Neuronal stem cell (in vitro differentiated cells): ENCODE measurements around the gene HELZ2.

ENCODE experiments used
- DNase-seq: peaks from one replicate; pipeline ENCODE4 v3.0.0-alpha.2; 2013; ENCODE audit warnings: low spot score
- H2AFZ ChIP-seq: one replicate; pipeline ENCODE4 v1.6.1; 2013; ENCODE audit warnings: mild to moderate bottlenecking, low read length, inconsistent platforms
- H2AK5ac ChIP-seq: 2 replicates; pipeline ENCODE4 v1.6.1; 2013; ENCODE audit warnings: low read depth, mild to moderate bottlenecking, inconsistent platforms, low read length, moderate library complexity, mixed read lengths
- H2BK120ac ChIP-seq: 2 replicates; pipeline ENCODE4 v1.6.1; 2013; ENCODE audit warnings: low read depth, mild to moderate bottlenecking, inconsistent platforms, low read length, moderate library complexity, mixed read lengths
- H2BK12ac ChIP-seq: one replicate; pipeline ENCODE4 v1.6.1; 2013; ENCODE audit warnings: low read length, inconsistent platforms
- H2BK15ac ChIP-seq: 2 replicates; pipeline ENCODE4 v1.6.1; 2013; ENCODE audit warnings: mild to moderate bottlenecking, low read length, inconsistent platforms, mixed read lengths
- H2BK5ac ChIP-seq: one replicate; pipeline ENCODE4 v1.6.1; 2013; ENCODE audit warnings: inconsistent platforms, mild to moderate bottlenecking, low read length, moderate library complexity
- H3K14ac ChIP-seq: one replicate; pipeline ENCODE4 v1.6.1; 2013; ENCODE audit warnings: low read length, inconsistent platforms
- H3K18ac ChIP-seq: 2 replicates; pipeline ENCODE4 v1.6.1; 2013; ENCODE audit warnings: low read length, inconsistent platforms
- H3K23ac ChIP-seq: 2 replicates; pipeline ENCODE4 v1.6.1; 2013; ENCODE audit warnings: low read depth, mild to moderate bottlenecking, mixed read lengths, low read length, inconsistent platforms; ENCODE audit not compliant: poor library complexity
- H3K27ac ChIP-seq: replicated peaks from 3 replicates; pipeline ENCODE4 v1.5.1; 2013; ENCODE audit warnings: low read length, inconsistent platforms
- H3K27me3 ChIP-seq, 3 experiments: 2 replicates each; pipeline ENCODE4 v1.6.1; 2013; ENCODE audit warnings: low read length in 3 of 3, mild to moderate bottlenecking in 2 of 3, inconsistent platforms in 1 of 3, low read depth in 1 of 3, mixed read lengths in 1 of 3, moderate library complexity in 1 of 3; ENCODE audit not compliant: control insufficient read depth in 3 of 3, insufficient read depth in 3 of 3
- H3K36me3 ChIP-seq, 2 donors: replicated peaks in 1 of 2; 2 replicates each; pipeline ENCODE4 v1.6.1; 2013; ENCODE audit warnings: low read length in 2 of 2; ENCODE audit not compliant: control insufficient read depth in 2 of 2, insufficient read depth in 2 of 2
- H3K4ac ChIP-seq: 2 replicates; pipeline ENCODE4 v1.6.1; 2013; ENCODE audit warnings: inconsistent platforms, mild to moderate bottlenecking, low read length, moderate library complexity
- H3K4me1 ChIP-seq, 2 donors: 1 replicate in 1 of 2; 2 replicates in 1 of 2; pipeline ENCODE4 v1.6.1; 2013; ENCODE audit warnings: low read length in 2 of 2, low read depth in 1 of 2; ENCODE audit not compliant: control insufficient read depth in 2 of 2, insufficient read depth in 1 of 2
- H3K4me2 ChIP-seq: one replicate; pipeline ENCODE4 v1.6.1; 2013; ENCODE audit warnings: mild to moderate bottlenecking, low read length, inconsistent platforms; ENCODE audit not compliant: insufficient read depth, poor library complexity, severe bottlenecking
- H3K4me3 ChIP-seq, 2 donors: 2 replicates each; pipeline ENCODE4 v1.5.1; 2013; ENCODE audit warnings: low read length in 2 of 2, mild to moderate bottlenecking in 2 of 2, inconsistent platforms in 1 of 2, moderate library complexity in 1 of 2
- H3K79me1 ChIP-seq: one replicate; pipeline ENCODE4 v1.6.1; 2013; ENCODE audit warnings: low read depth, mild to moderate bottlenecking, inconsistent platforms, low read length, moderate library complexity
- H3K9ac ChIP-seq: one replicate; pipeline ENCODE4 v1.6.1; 2013; ENCODE audit warnings: mild to moderate bottlenecking, low read depth, low read length, inconsistent platforms; ENCODE audit not compliant: poor library complexity
- H3K9me3 ChIP-seq, 2 donors: replicated peaks in 1 of 2; 2 replicates each; pipeline versions ENCODE3 to v1.6.1; 2013; ENCODE audit warnings: low read length in 2 of 2, mild to moderate bottlenecking in 2 of 2, inconsistent platforms in 1 of 2, low read depth in 1 of 2, mixed read lengths in 1 of 2, moderate library complexity in 1 of 2; ENCODE audit not compliant: control insufficient read depth in 2 of 2, insufficient read depth in 1 of 2
- H4K8ac ChIP-seq: one replicate; pipeline ENCODE4 v1.6.1; 2013; ENCODE audit warnings: low read depth, mild to moderate bottlenecking, inconsistent platforms, low read length, moderate library complexity
- H4K91ac ChIP-seq: one replicate; pipeline ENCODE4 v1.6.1; 2013; ENCODE audit warnings: low read length, low read depth, mild to moderate bottlenecking, inconsistent platforms; ENCODE audit not compliant: poor library complexity
- WGBS, 2 donors: extraction: QIAGEN DNeasy Blood & Tissue Kit; methylation state at CpG; one replicate each; pipeline ENCODE4 v1.1.7; 2013; ENCODE audit warnings: missing lambda C conversion rate in 2 of 2, mixed read lengths in 1 of 2; ENCODE audit not compliant: insufficient read length in 2 of 2, insufficient replicate concordance in 1 of 2; ENCODE audit errors: extremely low coverage in 2 of 2; 5-methylcytosine and 5-hydroxymethylcytosine counted together

Gene HELZ2

DNA sequence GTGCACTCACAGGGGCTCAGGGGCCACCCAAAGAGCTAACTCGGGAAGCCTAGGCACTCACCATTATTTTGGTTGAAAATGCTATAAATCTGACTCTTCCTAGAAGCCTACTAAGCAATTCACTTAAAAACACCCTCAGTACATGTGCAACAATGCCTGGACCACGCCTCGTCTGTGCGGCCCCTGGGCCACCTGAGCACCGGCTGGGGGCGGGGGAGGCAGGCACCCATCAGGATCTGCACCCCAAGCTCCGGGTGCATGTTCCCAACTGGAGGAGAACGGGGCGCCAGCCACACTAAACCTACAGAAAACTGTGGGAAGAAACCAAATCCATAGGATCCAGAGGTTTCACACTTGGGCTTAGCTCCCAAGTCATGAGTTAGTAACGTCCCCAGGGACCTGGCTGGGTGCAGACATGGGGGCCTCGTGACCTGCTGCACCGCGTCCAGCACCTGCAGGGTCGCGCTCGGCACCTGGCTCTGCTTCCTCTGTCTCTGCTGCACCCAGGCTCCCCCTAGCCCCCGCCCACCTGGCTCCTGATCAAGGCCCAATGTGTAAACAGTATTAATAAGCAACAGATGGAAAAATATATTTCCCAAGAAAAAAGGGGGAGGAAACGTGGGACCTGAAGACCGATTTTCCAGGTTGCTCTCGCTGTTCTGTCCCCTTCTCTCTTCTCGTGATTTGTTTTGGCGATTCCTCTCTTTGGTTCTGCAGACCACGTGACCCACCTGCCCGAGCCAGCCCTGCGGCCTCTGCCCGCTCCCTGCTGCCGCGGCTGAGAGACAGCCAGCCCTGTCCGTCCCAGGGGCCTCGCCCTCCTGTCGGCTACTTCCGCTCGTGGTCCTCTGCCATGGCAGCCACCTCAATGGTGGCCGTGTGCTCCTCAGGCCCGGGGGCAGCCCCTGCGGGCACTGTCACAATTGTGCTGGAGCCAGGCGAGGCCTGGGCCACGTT is 15.5 kb upstream of the HELZ2 start:
- Histone ChIP-seq H3K36me3 (peaks cover 18 to 67% of the 10 kb centered on the region in 2 donors), H3K18ac (no peak overlapping the region), H2BK15ac (no peak overlapping the region), H3K79me1 (peaks cover 2% of the 10 kb centered on the region), H3K14ac (peak overlapping the region; percentile 17), H3K27me3 (no peaks in the 10 kb centered on the region), H3K4me2 (no peak overlapping the region), H2BK120ac (no peak overlapping the region), H3K4me1 (peaks cover 0 to 7% of the 10 kb centered on the region in 2 donors), H4K91ac (no peak overlapping the region), H2AK5ac (no peak overlapping the region), H3K23ac (peak overlapping the region; percentile 80), H3K4me3 (no peak overlapping the region), H3K4ac (no peak overlapping the region), H3K9me3 (no peaks in the 10 kb centered on the region), H3K9ac (peak overlapping the region; percentile 21), H2AFZ (no peak overlapping the region), H3K27ac (no peak overlapping the region), H4K8ac (no peak overlapping the region), H2BK12ac (no peak overlapping the region), H2BK5ac (peak overlapping the region; percentile 66)
- no peak for DNase-seq
- WGBS, 2 donors, result no CpG with 5 or more reads among the region's 38 CpGs

DNA sequence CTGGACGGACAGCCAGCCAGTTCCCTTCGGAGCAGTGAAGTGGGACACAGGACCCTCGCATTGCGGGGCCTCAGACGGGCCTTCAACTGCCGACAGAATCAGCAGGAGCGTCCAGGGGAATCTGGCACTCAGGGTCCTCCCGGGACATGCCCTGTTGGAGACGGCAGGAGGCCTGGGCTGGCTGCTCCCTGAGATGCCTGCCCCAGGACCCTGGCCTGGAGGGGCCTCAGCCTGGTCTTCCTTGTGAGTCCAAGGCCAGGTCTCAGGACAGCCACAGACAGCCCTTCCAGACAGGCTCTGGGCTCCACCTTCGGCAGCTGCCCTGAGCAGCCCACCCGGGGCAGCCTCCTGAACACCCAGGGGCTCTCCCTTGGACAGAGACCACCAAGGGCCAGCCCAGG is 14.6 kb upstream of the HELZ2 start:
- no peak overlapping the region for H3K14ac ChIP-seq
- H3K27me3 ChIP-seq, result no peaks in the 10 kb centered on the region
- H3K4me1 ChIP-seq, result peaks cover 0 to 7% of the 10 kb centered on the region in 2 donors
- no peak overlapping the region for H3K23ac ChIP-seq
- no peak overlapping the region for H2BK12ac ChIP-seq
- no peak overlapping the region for H3K18ac ChIP-seq
- peaks cover 18 to 59% of the 10 kb centered on the region in 2 donors for H3K36me3 ChIP-seq
- no peaks in the 10 kb centered on the region for H3K9me3 ChIP-seq
- no peak overlapping the region for H3K27ac ChIP-seq
- no peak overlapping the region for H4K91ac ChIP-seq
- H3K4ac ChIP-seq, result no peak overlapping the region
- no peak for DNase-seq
- no peak overlapping the region for H2AFZ ChIP-seq
- H4K8ac ChIP-seq, result no peak overlapping the region
- H3K4me3 ChIP-seq, result no peak overlapping the region
- H3K79me1 ChIP-seq, result peaks cover 2% of the 10 kb centered on the region
- H2BK5ac ChIP-seq, result peak overlapping the region; percentile 66
- no CpG with 5 or more reads among the region's 11 CpGs for WGBS, 2 donors
- no peak overlapping the region for H3K9ac ChIP-seq
- no peak overlapping the region for H2AK5ac ChIP-seq
- no peak overlapping the region for H3K4me2 ChIP-seq
- no peak overlapping the region for H2BK120ac ChIP-seq
- no peak overlapping the region for H2BK15ac ChIP-seq

GRCh38 chr20:63587776-63588591 is 13.9 kb upstream of the HELZ2 start:
- H3K4me3 ChIP-seq, result no peak overlapping the region
- no peak overlapping the region for H3K4me2 ChIP-seq
- H2BK12ac ChIP-seq, result no peak overlapping the region
- no CpG with 5 or more reads among the region's 19 CpGs for WGBS, 2 donors
- H3K4me1 ChIP-seq, result peaks cover 0 to 7% of the 10 kb centered on the region in 2 donors
- DNase-seq, result no peak
- H4K8ac ChIP-seq, result no peak overlapping the region
- H3K79me1 ChIP-seq, result peaks cover 2% of the 10 kb centered on the region
- no peaks in the 10 kb centered on the region for H3K27me3 ChIP-seq
- H2AK5ac ChIP-seq, result no peak overlapping the region
- no peak overlapping the region for H3K23ac ChIP-seq
- H2AFZ ChIP-seq, result no peak overlapping the region
- no peak overlapping the region for H3K4ac ChIP-seq
- no peak overlapping the region for H4K91ac ChIP-seq
- peaks cover 18 to 52% of the 10 kb centered on the region in 2 donors for H3K36me3 ChIP-seq
- no peaks in the 10 kb centered on the region for H3K9me3 ChIP-seq
- H3K18ac ChIP-seq, result no peak overlapping the region
- no peak overlapping the region for H2BK15ac ChIP-seq
- no peak overlapping the region for H3K14ac ChIP-seq
- H2BK5ac ChIP-seq, result no peak overlapping the region
- H3K9ac ChIP-seq, result no peak overlapping the region
- H3K27ac ChIP-seq, result no peak overlapping the region
- H2BK120ac ChIP-seq, result no peak overlapping the region

DNA sequence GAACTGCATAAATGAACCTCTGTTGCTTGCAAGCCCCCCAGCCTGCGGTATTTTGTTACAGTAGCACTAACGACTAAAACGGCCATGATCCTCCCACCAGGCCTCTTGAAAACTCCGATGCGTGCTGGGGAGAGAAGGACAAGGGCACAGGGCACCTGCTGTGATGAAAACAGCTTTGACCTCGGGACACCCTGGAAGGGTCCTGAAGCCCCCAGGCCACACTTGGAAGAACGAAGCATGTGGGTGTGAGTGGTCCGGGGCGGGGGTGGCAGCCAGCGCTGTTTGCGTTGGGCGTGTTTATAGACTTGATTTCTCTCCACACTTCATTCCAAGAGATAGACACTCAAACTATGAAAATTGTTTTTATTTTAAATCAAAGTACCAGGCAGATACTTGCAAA is 13.2 kb upstream of the HELZ2 start:
- H3K9ac ChIP-seq, result no peak overlapping the region
- no CpG with 5 or more reads among the region's 12 CpGs for WGBS, 2 donors
- no peak for DNase-seq

More for the DNA sequence above, 13.2 kb upstream of the HELZ2 start:
- Histone ChIP-seq H2BK120ac (no peak overlapping the region), H2AFZ (no peak overlapping the region), H2BK12ac (no peak overlapping the region), H3K79me1 (peaks cover 2% of the 10 kb centered on the region), H2BK5ac (no peak overlapping the region), H3K18ac (no peak overlapping the region), H4K91ac (no peak overlapping the region), H3K14ac (no peak overlapping the region), H3K27ac (no peak overlapping the region), H2AK5ac (no peak overlapping the region), H3K4me2 (no peak overlapping the region), H2BK15ac (no peak overlapping the region), H3K4me3 (no peak overlapping the region), H3K27me3 (no peaks in the 10 kb centered on the region), H3K23ac (no peak overlapping the region), H3K4ac (no peak overlapping the region), H3K36me3 (peaks cover 15 to 45% of the 10 kb centered on the region in 2 donors), H4K8ac (no peak overlapping the region), H3K4me1 (peaks cover 0 to 7% of the 10 kb centered on the region in 2 donors), H3K9me3 (no peaks in the 10 kb centered on the region)
